SJSA1 (cell line): ENCODE data around the gene HIRA. TPM values are rescaled to one million over a fixed set of nuclear protein-coding genes. Genes with fewer than 3 reads are reported as not detected.

ENCODE experiments used
- DNase-seq, 2 experiments: peaks; one replicate each; pipeline ENCODE4 v3.0.0-alpha.2; 2015 to 2020; ENCODE audit warnings: low spot score in 2 of 2, low read depth in 1 of 2
- H3K27ac ChIP-seq: fragments of 250-450 bp; sonication (Bioruptor Pico); 2 replicates; pipeline ENCODE4 v1.5.1; 2020; ENCODE audit warnings: mild to moderate bottlenecking, moderate library complexity
- H3K27me3 ChIP-seq: fragments of 250-450 bp; sonication (Bioruptor Pico); replicated peaks from 2 replicates; pipeline ENCODE4 v1.5.1; 2020; ENCODE audit warnings: mild to moderate bottlenecking, moderate library complexity
- H3K36me3 ChIP-seq: fragments of 250-450 bp; sonication (Bioruptor Pico); 2 replicates; pipeline ENCODE4 v1.5.1; 2020; ENCODE audit warnings: mild to moderate bottlenecking
- H3K4me1 ChIP-seq: fragments of 250-450 bp; sonication (Bioruptor Pico); replicated peaks from 2 replicates; pipeline ENCODE4 v1.6.1; 2021; ENCODE audit warnings: mild to moderate bottlenecking
- H3K4me3 ChIP-seq: fragments of 250-450 bp; sonication (Bioruptor Pico); 2 replicates; pipeline ENCODE4 v1.5.1; 2020; ENCODE audit warnings: mild to moderate bottlenecking
- H3K9me3 ChIP-seq: fragments of 250-450 bp; sonication (Bioruptor Pico); replicated peaks from 2 replicates; pipeline ENCODE4 v1.5.1; 2020; ENCODE audit warnings: mild to moderate bottlenecking
- total RNA-seq: library from RNA; depleted of rRNA; stranded (reverse); fragments of >200 nt; shearing (Covaris generic); gene quantifications from 2 replicates; pipeline ENCODE4 v1.2.3, GENCODE V29; 2014

HIRA gene
- total RNA-seq, 1 experiment from 2014 or later, result 17.2 TPM

DNA sequence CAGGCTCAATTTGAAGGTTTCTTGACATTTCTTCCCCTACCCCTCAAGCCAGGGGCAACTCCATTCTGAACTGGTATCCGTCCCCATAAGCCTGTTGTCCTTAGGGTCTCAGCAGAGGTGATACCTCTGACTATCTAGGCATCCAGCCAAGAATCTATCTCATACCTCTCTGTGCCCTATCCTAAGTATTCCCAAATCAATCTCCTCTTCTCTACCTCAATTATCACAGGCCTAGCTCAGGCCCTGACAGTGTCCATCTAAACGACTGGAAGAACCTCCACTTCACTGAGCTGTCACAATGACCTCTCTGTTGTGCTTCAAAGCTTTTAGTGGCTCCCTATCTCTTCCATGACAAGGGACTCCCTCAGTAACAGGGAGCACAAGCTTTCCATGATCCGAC lies 26.9 kb downstream of the HIRA start:
- Histone ChIP-seq H3K36me3 (peaks cover 52% of the 10 kb centered on the region), H3K9me3 (no peaks in the 10 kb centered on the region), H3K27me3 (no peaks in the 10 kb centered on the region), H3K4me1 (peaks cover 4% of the 10 kb centered on the region; the same call in 1 of the 2 replicates), H3K27ac (no peak overlapping the region), H3K4me3 (no peak overlapping the region)
- DNase-seq, result no peak

DNA sequence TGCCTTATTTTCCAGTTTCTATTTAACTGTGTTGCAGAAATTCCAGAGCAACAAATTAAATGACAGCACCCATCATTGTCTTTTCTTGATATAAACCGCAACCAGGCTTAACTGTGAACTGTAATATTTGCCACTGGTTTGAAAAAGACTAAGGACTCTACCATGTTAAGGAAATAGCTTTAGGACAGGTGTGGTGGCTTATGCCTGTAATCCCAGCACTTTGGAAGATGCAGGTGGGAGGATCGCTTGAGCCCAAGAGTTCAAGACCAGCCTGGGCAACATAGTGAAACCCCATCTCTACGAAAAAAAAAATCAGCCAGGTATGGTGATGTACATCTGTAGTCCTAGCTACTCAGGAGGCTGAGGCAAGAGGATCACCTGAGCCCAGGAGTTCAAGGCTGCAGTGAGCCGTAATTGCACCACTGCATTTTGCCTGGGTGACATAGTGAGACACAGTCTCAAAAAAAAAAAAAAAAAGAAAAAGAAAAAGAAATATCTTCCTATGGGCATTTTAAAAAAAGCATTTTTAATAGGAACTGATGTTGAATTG lies 28.8 kb downstream of the HIRA start:
- H3K4me3 ChIP-seq, result no peak overlapping the region
- H3K36me3 ChIP-seq, result peaks cover 44% of the 10 kb centered on the region
- no peaks in the 10 kb centered on the region for H3K9me3 ChIP-seq
- H3K27ac ChIP-seq, result no peak overlapping the region
- no peaks in the 10 kb centered on the region for H3K27me3 ChIP-seq
- DNase-seq, result no peak
- peaks cover 4% of the 10 kb centered on the region; the same call in 1 of the 2 replicates for H3K4me1 ChIP-seq

DNA sequence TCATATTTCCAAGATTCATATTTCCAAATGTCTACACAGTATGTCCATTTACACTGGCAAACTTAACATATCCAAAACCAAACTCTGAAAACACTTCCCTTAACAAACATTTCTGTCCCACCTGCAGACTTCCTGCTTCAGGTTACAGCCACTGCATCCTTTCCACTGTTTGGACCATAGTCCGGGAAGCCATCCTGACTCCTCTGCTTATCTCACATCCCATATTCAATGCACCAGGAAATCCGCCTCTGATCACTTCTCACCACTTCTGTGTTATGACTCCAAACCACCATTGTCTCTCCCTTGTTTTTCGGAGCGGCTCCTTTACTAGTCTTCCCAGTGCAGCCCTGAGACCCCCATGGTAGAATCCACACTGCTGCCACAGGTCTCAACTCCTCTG lies 30.1 kb downstream of the HIRA start:
- Histone ChIP-seq H3K4me3 (no peak overlapping the region), H3K36me3 (peaks cover 46% of the 10 kb centered on the region), H3K27me3 (no peaks in the 10 kb centered on the region), H3K27ac (no peak overlapping the region), H3K4me1 (peaks cover 4% of the 10 kb centered on the region; the same call in 1 of the 2 replicates), H3K9me3 (no peaks in the 10 kb centered on the region)
- DNase-seq, result no peak

DNA sequence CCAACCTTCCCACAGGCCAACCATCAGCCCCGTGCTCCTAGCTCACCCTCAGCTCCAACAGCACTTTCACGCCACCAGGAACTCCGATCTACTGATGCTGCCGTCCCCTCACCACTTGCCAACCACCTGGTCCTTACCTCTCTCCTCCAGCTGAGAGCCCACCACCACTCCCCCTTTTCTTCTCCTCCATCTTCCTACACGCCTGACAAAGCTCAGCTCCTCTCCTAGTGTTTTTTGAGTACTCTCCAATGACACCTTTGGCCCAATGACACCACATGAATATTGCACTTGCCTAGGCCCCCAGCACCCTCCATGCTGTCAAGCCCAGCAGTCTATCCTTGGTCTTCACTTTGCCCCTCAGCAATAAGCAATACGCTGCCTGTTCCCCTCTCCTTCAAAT lies 30.7 kb downstream of the HIRA start:
- H3K27me3 ChIP-seq, result no peaks in the 10 kb centered on the region
- H3K4me3 ChIP-seq, result no peak overlapping the region

DNA sequence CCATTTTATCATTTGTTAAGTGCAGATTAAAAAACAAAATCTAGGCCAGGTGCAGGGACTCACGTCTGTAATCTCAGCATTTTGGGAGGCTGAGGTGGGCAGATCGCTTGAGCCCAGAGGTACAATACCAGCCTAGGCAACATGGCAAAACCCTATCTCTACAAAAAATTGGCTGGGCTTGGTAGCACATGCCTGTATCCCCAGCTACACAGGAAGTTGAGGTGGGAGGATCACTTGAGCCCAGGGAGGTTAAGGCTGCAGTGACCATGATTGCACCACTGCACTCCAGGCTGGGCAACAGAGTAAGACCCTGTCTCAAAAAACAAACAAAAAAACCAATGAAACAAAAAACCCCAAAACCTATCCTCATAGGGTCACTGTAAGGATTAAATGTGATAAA lies 32.9 kb downstream of the HIRA start:
- Histone ChIP-seq H3K9me3 (no peaks in the 10 kb centered on the region), H3K4me1 (peaks cover 4% of the 10 kb centered on the region; the same call in 1 of the 2 replicates), H3K4me3 (no peak overlapping the region), H3K27me3 (no peaks in the 10 kb centered on the region), H3K27ac (no peak overlapping the region), H3K36me3 (peaks cover 55% of the 10 kb centered on the region)
- no peak for DNase-seq

More for the DNA sequence above, 30.7 kb downstream of the HIRA start:
- H3K36me3 ChIP-seq, result peaks cover 46% of the 10 kb centered on the region
- H3K9me3 ChIP-seq, result no peaks in the 10 kb centered on the region
- DNase-seq, result no peak
- H3K27ac ChIP-seq, result no peak overlapping the region
- peaks cover 4% of the 10 kb centered on the region; the same call in 1 of the 2 replicates for H3K4me1 ChIP-seq

DNA sequence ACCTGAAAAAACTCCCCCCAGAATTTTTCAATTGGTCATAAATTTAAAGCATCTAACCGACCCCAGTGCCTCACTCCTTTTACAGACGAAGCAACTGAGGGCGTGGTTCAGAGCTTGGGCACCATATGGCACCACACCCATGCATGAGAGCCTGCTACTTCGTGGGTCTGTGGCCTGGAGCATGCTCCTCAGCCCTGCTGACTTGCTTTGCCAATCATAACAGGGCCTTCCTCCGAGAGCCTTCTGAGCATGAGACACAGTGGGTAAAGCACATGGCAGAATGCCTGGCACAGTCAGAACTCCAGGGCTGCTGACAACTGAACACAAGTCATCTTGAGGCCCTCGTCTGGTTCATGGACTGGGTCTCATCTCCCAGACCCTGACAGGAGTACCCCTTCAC lies 33.3 kb downstream of the HIRA start:
- H3K4me3 ChIP-seq, result no peak overlapping the region
- H3K4me1 ChIP-seq, result peaks cover under 1% of the 10 kb centered on the region; the same call in 1 of the 2 replicates
- no peaks in the 10 kb centered on the region for H3K27me3 ChIP-seq
- peaks cover 59% of the 10 kb centered on the region for H3K36me3 ChIP-seq
- no peaks in the 10 kb centered on the region for H3K9me3 ChIP-seq
- DNase-seq, result no peak
- H3K27ac ChIP-seq, result no peak overlapping the region

DNA sequence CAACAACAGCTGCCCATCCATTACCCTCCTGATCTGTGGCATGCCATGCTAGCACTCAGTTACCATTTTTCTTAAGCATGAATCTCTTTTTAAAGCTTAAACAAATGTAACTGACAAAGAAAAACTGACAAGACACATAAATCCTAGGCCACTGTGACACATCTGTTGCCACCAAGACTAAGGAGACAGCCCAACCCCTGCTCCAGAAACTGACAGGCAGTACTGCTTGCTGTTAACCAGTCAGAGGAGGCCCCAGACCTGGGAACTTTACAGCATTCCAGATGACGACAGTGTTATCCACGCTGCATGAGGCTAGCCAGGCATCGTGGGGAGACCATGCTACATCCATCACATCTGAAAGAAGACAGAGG lies 33.8 kb downstream of the HIRA start:
- Histone ChIP-seq H3K9me3 (no peaks in the 10 kb centered on the region), H3K27me3 (no peaks in the 10 kb centered on the region), H3K27ac (no peak overlapping the region), H3K36me3 (peaks cover 62% of the 10 kb centered on the region), H3K4me1 (no peaks in the 10 kb centered on the region), H3K4me3 (no peak overlapping the region)
- no peak for DNase-seq

DNA sequence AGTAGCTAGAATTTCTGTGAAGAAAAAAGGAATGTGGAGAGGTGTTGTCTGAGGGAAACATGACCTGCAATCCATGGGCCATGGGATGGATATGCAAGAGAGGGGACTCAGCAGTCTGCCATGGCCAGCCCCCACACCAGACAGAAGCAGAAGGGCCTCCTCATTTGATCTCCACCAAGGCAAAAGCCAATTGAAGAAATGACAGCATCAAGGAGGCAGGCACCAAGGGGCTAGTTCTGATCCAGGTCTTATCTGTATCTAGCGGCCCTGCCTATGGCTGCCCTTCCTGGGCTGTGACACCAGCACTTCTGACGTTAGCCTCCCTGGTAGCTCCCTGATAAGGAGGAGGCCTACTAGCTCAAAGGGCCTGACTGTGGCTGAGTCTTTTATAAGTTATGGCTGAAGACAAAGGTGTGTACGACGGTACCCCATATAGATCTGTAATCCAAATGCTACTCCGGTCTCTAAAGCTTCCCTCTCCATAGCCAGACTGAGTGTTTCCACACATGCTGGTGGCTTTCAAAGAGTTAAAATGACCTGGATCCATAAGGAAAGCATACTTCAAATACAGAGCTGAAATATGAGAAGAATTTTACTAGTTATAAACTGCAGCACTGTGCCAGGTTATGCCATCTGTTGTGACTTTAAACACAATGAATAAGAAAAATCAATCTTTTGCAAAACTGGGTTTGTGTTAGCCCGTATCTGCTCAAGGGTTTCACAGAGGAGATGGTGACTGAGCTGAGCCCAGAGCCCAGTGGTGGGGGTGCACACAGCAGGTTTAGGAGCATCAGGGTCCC lies 34.4 kb downstream of the HIRA start:
- Histone ChIP-seq H3K4me3 (no peak overlapping the region), H3K4me1 (no peaks in the 10 kb centered on the region), H3K9me3 (no peaks in the 10 kb centered on the region), H3K27ac (no peak overlapping the region), H3K36me3 (peaks cover 66% of the 10 kb centered on the region), H3K27me3 (no peaks in the 10 kb centered on the region)
- no peak for DNase-seq

DNA sequence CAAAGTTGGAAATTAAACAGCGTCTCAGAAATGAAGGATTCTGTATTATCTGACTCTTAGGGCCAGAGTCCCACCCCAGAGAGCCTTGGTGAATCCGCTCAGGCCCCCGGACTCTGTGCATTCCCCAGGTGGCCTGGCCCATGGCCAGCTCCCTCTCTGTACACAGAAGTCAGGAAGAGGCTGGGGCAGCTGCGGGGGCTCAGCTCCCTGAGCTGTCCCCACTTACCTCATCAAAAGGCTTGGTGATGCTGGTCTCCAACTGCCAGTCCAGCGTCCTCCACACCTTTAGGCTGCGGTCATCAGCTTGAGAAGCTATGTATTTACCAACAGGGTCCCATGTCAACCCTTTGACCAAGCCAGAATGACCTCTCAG lies 35.0 kb downstream of the HIRA start:
- DNase-seq, result no peak
- Histone ChIP-seq H3K4me1 (no peaks in the 10 kb centered on the region), H3K9me3 (no peaks in the 10 kb centered on the region), H3K27ac (no peak overlapping the region), H3K36me3 (peaks cover 68% of the 10 kb centered on the region), H3K4me3 (no peak overlapping the region), H3K27me3 (no peaks in the 10 kb centered on the region)

DNA sequence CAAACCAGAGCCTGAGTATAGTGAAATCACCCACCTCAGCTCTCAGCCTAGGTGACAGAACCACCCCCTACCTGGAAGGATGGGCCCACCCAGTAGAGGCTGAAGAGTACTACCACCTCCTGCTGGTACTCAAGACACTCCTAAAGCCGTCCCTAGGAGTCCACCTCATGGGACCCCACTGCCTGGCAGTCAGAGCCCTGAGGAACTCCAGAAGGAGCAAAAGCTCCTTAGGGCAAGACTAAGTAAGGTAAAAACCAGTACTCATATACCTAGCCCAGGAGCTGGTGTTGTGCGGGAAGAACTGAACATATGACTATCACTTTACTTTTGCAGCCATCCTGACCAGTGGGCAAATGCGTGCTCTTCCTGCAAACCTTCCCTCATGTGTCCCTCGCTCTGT lies 36.3 kb downstream of the HIRA start:
- Histone ChIP-seq H3K9me3 (no peaks in the 10 kb centered on the region), H3K27ac (no peak overlapping the region), H3K4me1 (no peaks in the 10 kb centered on the region), H3K4me3 (no peak overlapping the region), H3K27me3 (no peaks in the 10 kb centered on the region), H3K36me3 (peaks cover 68% of the 10 kb centered on the region)
- no peak for DNase-seq

DNA sequence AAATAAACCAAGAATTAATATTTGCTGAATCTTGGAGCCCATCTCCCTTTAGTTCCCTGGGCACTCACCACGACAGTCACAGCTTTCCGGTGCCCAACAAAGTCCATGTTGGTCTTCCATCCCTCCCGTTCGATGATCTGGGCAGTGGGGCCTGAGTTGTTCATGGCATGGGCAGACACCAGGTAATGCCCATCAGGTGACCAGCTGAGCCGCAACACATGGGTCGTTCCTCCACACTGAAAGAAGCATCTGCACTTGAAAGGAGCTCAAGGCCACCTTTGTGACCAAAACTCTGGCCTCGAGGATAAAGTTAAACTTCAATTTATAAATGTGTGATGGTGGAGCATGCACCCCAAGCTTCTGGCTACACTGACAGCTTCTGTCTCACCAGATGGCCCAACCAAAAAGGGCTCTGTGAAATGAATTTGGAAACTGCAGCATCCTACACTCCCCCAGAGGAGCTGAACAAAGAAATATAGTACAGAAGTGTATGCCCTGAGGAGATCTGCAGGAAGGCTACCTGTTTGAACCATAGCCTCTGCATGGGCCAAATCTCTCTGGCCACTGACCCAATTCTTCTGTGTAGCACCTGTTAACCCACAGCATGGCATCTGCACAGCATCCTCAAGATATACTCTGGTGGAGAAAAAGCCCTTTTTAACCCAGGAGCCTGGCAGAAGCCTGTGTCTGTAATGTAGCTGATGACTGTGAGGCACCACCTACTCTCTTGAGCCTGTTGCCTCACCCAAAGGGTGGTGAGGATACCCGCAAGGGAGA lies 37.1 kb downstream of the HIRA start:
- H3K9me3 ChIP-seq, result no peaks in the 10 kb centered on the region
- no peaks in the 10 kb centered on the region for H3K27me3 ChIP-seq
- H3K36me3 ChIP-seq, result peaks cover 71% of the 10 kb centered on the region
- no peak overlapping the region for H3K4me3 ChIP-seq
- DNase-seq, result no peak
- H3K4me1 ChIP-seq, result no peaks in the 10 kb centered on the region
- H3K27ac ChIP-seq, result no peak overlapping the region

DNA sequence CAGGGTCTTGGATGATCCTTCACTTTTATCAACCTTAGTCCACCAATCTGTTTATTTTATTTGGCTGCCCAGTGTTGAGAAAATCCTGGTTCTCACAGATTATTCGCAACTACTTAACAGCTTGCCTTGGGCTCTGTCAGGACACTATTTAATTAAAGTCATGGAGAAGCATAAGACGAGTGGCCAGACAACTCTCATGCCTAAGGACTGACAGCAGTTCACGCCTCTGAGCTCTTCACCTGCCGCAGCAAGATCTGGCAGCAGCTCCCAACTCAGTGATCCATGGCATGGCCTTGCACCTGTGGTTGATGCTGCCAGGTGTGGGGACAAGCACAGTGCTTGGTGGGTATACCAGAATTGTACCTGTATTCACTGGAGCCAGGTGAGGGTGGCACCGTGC lies 37.8 kb downstream of the HIRA start:
- Histone ChIP-seq H3K4me1 (no peaks in the 10 kb centered on the region), H3K27ac (no peak overlapping the region), H3K36me3 (peaks cover 76% of the 10 kb centered on the region), H3K27me3 (no peaks in the 10 kb centered on the region), H3K9me3 (no peaks in the 10 kb centered on the region), H3K4me3 (no peak overlapping the region)
- no peak for DNase-seq

DNA sequence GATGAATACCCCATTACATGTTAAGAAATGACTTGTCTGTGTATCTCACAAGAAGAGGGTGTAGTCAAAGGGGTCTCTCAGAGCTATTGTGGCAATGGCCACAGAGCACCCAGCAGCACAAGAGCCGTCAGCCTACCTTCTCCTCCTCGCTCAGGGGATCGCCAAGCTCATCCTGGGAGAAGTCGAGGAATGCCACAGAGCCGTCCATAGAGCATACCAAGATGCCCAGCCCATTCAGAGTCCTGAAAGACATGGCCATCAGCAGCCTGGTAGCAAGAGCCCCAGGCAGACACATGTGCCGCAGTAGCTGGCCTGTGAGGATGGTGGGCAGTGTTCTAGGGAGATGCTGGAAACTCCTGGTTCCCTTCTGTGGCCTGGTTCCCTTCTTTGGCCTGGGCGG lies 44.0 kb downstream of the HIRA start:
- no peaks in the 10 kb centered on the region for H3K27me3 ChIP-seq
- no peaks in the 10 kb centered on the region for H3K9me3 ChIP-seq
- no peak for DNase-seq
- H3K27ac ChIP-seq, result no peak overlapping the region
- no peak overlapping the region for H3K4me3 ChIP-seq
- no peaks in the 10 kb centered on the region for H3K4me1 ChIP-seq
- peaks cover 77% of the 10 kb centered on the region for H3K36me3 ChIP-seq

DNA sequence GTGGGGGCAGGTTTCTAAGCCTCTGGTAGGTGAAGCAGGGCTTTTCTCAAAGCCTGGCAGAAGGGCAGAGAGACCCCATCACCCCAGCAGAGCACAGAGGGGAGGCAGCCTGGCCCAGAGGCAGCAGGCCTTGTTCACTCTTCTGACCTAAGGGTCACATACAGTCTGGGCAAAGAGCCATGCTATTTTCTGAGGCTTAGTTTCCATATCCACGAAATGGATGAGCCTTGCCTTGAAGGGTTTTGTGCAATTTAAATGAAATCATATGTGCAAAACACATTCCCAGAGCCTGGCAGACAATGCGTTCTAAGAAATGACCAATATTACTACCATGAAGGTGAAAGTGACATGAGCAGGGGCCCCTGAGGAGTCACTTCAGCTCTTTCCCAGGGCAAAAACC lies 44.5 kb downstream of the HIRA start:
- H3K27ac ChIP-seq, result no peak overlapping the region
- H3K4me1 ChIP-seq, result no peaks in the 10 kb centered on the region
- DNase-seq, result no peak
- H3K9me3 ChIP-seq, result no peaks in the 10 kb centered on the region
- no peaks in the 10 kb centered on the region for H3K27me3 ChIP-seq
- peaks cover 77% of the 10 kb centered on the region for H3K36me3 ChIP-seq
- H3K4me3 ChIP-seq, result no peak overlapping the region
